Fibroblast of villous mesenchyme (primary cell): Measurements from ENCODE around the gene GLIS1. TPM values are rescaled to one million over a fixed set of nuclear protein-coding genes. Genes with fewer than 3 reads are reported as not detected.
"Not testable (repeated sequence)": the region's sequence is repeated elsewhere in the genome, so short reads cannot be mapped to it uniquely, and the experiment has no call there.

Source experiments
- DNase-seq: peaks from one replicate; pipeline ENCODE4 v3.0.0-alpha.2; 2010; ENCODE audit warnings: low read depth
- H3K4me3 ChIP-seq: 2 replicates; pipeline ENCODE4 v1.5.1; 2011; ENCODE audit warnings: low read depth, mild to moderate bottlenecking, low read length
- CTCF ChIP-seq: IDR thresholded peaks from 2 replicates; pipeline ENCODE4 v1.5.1; 2012; ENCODE audit warnings: low read depth, mild to moderate bottlenecking, low read length; ENCODE audit not compliant: insufficient read depth
- total RNA-seq: library from RNA; depleted of rRNA; stranded (reverse); fragments of >200 nt; gene quantifications from 2 replicates; pipeline ENCODE4 v1.2.3, GENCODE V29; 2012

Gene GLIS1
- total RNA-seq, 1 donor = 0.43 TPM

GRCh38 chr1:53557830-53558738 lies 180.9 kb downstream of the GLIS1 start:
- no peak for DNase-seq
- no peak overlapping the region for H3K4me3 ChIP-seq
- no peak for TF ChIP-seq CTCF

GRCh38 chr1:53557369-53557768 lies 181.6 kb downstream of the GLIS1 start:
- no peak for DNase-seq
- no peak overlapping the region for H3K4me3 ChIP-seq
- no peak for TF ChIP-seq CTCF

GRCh38 chr1:53556657-53557227 lies 182.2 kb downstream of the GLIS1 start:
- TF ChIP-seq CTCF = no peak
- H3K4me3 ChIP-seq = no peak overlapping the region
- DNase-seq = no peak

GRCh38 chr1:53555620-53556326 lies 183.2 kb downstream of the GLIS1 start:
- not testable (repeated sequence) for H3K4me3 ChIP-seq, DNase-seq

GRCh38 chr1:53554592-53555305 lies 184.2 kb downstream of the GLIS1 start:
- TF ChIP-seq CTCF = no peak
- no peak overlapping the region for H3K4me3 ChIP-seq
- no peak for DNase-seq

GRCh38 chr1:53553734-53554509 lies 185.0 kb downstream of the GLIS1 start:
- no peak for TF ChIP-seq CTCF
- no peak for DNase-seq
- no peak overlapping the region for H3K4me3 ChIP-seq
